ENCODE results near the gene DDAH2. TPM values are rescaled to one million over a fixed set of nuclear protein-coding genes. Genes with fewer than 3 reads are reported as not detected.

Gene DDAH2
- total RNA-seq, 1 donor from 2014 or later: 266 TPM

DNA sequence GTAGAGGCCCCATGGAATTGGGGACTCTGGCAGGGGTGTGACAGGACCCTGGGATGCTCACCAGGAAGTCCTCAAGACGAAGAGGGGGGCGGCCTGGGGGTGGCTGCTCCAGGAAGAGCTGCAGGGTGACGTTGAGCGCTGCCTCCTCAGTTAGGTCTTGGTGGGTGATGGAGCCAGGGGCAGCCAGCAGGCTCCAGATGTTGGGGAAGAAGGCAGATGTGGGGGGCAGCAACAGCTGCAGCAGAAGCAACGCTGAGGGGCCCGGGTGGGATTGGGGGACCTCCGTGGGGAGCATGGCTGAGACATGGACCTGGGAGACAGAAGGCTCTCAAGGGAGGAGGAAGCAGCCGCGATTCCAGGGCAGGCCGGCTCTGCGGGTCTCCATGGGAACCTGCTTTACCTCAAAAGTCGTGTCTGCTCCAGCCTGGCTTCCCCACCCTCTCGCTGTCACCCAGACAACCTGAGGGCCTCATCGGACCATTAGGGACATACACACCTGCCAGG, 47.4 kb upstream of the DDAH2 start:
- Mint-ChIP-seq H3K36me3 (ENCODE audit: unreplicated experiment) (no peaks in the 10 kb centered on the region), H3K4me3 (ENCODE audit: unreplicated experiment) (no peak overlapping the region), H3K27me3 (ENCODE audit: unreplicated experiment) (no peaks in the 10 kb centered on the region), H3K9me3 (ENCODE audit: unreplicated experiment) (peaks cover 1% of the 10 kb centered on the region), H3K27ac (ENCODE audit: unreplicated experiment) (no peak overlapping the region), H3K4me1 (ENCODE audit: low read depth, unreplicated experiment) (no peaks in the 10 kb centered on the region)
- no peak for DNase-seq
- TF ChIP-seq, protein P1, sequence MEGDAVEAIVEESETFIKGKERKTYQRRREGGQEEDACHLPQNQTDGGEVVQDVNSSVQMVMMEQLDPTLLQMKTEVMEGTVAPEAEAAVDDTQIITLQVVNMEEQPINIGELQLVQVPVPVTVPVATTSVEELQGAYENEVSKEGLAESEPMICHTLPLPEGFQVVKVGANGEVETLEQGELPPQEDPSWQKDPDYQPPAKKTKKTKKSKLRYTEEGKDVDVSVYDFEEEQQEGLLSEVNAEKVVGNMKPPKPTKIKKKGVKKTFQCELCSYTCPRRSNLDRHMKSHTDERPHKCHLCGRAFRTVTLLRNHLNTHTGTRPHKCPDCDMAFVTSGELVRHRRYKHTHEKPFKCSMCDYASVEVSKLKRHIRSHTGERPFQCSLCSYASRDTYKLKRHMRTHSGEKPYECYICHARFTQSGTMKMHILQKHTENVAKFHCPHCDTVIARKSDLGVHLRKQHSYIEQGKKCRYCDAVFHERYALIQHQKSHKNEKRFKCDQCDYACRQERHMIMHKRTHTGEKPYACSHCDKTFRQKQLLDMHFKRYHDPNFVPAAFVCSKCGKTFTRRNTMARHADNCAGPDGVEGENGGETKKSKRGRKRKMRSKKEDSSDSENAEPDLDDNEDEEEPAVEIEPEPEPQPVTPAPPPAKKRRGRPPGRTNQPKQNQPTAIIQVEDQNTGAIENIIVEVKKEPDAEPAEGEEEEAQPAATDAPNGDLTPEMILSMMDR (IDR thresholded peaks at IDR 0.05; ENCODE audit: partially characterized antibody, unreplicated experiment): no peak

- no peak overlapping the region for H3K27ac Mint-ChIP-seq (ENCODE audit: unreplicated experiment)
- no peak overlapping the region for H3K4me3 Mint-ChIP-seq (ENCODE audit: unreplicated experiment)
- H3K4me1 Mint-ChIP-seq (ENCODE audit: low read depth, unreplicated experiment): no peaks in the 10 kb centered on the region
- TF ChIP-seq, protein P1 (IDR thresholded peaks at IDR 0.05; ENCODE audit: partially characterized antibody, unreplicated experiment): no peak
- no peaks in the 10 kb centered on the region for H3K27me3 Mint-ChIP-seq (ENCODE audit: unreplicated experiment)
- H3K36me3 Mint-ChIP-seq (ENCODE audit: unreplicated experiment): no peaks in the 10 kb centered on the region
- no peak for DNase-seq
- peaks cover 1% of the 10 kb centered on the region for H3K9me3 Mint-ChIP-seq (ENCODE audit: unreplicated experiment)
Measured at GRCh38 chr6:31775633-31776484, 46.8 kb upstream of the DDAH2 start.

- H3K4me1 Mint-ChIP-seq (ENCODE audit: low read depth, unreplicated experiment): no peaks in the 10 kb centered on the region
- H3K36me3 Mint-ChIP-seq (ENCODE audit: unreplicated experiment): no peaks in the 10 kb centered on the region
- TF ChIP-seq, protein P1 (IDR thresholded peaks at IDR 0.05; ENCODE audit: partially characterized antibody, unreplicated experiment): no peak
- H3K27me3 Mint-ChIP-seq (ENCODE audit: unreplicated experiment): no peaks in the 10 kb centered on the region
- no peak overlapping the region for H3K27ac Mint-ChIP-seq (ENCODE audit: unreplicated experiment)
- no peak overlapping the region for H3K4me3 Mint-ChIP-seq (ENCODE audit: unreplicated experiment)
- peaks cover 1% of the 10 kb centered on the region for H3K9me3 Mint-ChIP-seq (ENCODE audit: unreplicated experiment)
- no peak for DNase-seq
Measured at GRCh38 chr6:31775184-31775583, 46.1 kb upstream of the DDAH2 start.

DNA sequence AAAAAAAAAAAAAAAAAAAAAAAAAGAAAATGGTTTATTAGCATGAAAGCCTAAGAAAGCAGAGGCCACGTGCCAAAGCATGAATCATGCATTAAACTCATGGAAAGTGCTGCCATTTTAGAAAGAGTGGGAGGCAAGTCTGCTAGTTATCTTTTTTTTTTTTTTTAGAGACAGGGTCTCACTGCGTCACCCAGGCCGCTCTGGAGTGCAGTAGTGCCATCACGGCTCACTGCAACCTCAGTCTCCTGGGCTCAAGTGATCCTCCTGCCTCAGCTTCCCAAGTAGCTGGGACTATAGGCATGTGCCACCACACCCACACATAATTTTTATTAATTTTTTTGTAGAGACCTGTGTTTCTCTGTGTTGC, 42.9 kb upstream of the DDAH2 start:
- H3K4me3 Mint-ChIP-seq (ENCODE audit: unreplicated experiment): no peak overlapping the region
- H3K27me3 Mint-ChIP-seq (ENCODE audit: unreplicated experiment): no peaks in the 10 kb centered on the region
- DNase-seq: no peak
- H3K27ac Mint-ChIP-seq (ENCODE audit: unreplicated experiment): no peak overlapping the region
- H3K9me3 Mint-ChIP-seq (ENCODE audit: unreplicated experiment): peaks cover 1% of the 10 kb centered on the region
- no peaks in the 10 kb centered on the region for H3K4me1 Mint-ChIP-seq (ENCODE audit: low read depth, unreplicated experiment)
- no peaks in the 10 kb centered on the region for H3K36me3 Mint-ChIP-seq (ENCODE audit: unreplicated experiment)
- TF ChIP-seq, protein P1 (IDR thresholded peaks at IDR 0.05; ENCODE audit: partially characterized antibody, unreplicated experiment): no peak

- no peak overlapping the region for H3K27ac Mint-ChIP-seq (ENCODE audit: unreplicated experiment)
- no peaks in the 10 kb centered on the region for H3K27me3 Mint-ChIP-seq (ENCODE audit: unreplicated experiment)
- no peaks in the 10 kb centered on the region for H3K4me1 Mint-ChIP-seq (ENCODE audit: low read depth, unreplicated experiment)
- no peaks in the 10 kb centered on the region for H3K36me3 Mint-ChIP-seq (ENCODE audit: unreplicated experiment)
- no peaks in the 10 kb centered on the region for H3K9me3 Mint-ChIP-seq (ENCODE audit: unreplicated experiment)
- TF ChIP-seq, protein P1 (IDR thresholded peaks at IDR 0.05; ENCODE audit: partially characterized antibody, unreplicated experiment): no peak
- no peak overlapping the region for H3K4me3 Mint-ChIP-seq (ENCODE audit: unreplicated experiment)
- DNase-seq: no peak
Measured at GRCh38 chr6:31770860-31771259, 41.8 kb upstream of the DDAH2 start.
